Hepatocyte (in vitro differentiated cells): Measurements from ENCODE around the gene MYO1D. TPM values are rescaled to one million over a fixed set of nuclear protein-coding genes. Genes with fewer than 3 reads are reported as not detected.

ENCODE experiments used
- DNase-seq: peaks from one replicate; pipeline ENCODE4 v3.0.0-alpha.2; 2016; ENCODE audit warnings: low spot score
- H2AFZ ChIP-seq: fragments of 200-600 bp; sonication (generic); 2 replicates; pipeline ENCODE4 v1.6.0; 2016; ENCODE audit warnings: antibody characterized with exemption, mild to moderate bottlenecking
- H3K27ac ChIP-seq: fragments of 200-600 bp; sonication (generic); 2 replicates; pipeline ENCODE4 v1.5.1; 2016; ENCODE audit warnings: mild to moderate bottlenecking
- H3K27me3 ChIP-seq: fragments of 200-600 bp; sonication (generic); 2 replicates; pipeline ENCODE4 v1.6.1; 2016
- H3K36me3 ChIP-seq: fragments of 200-600 bp; sonication (generic); replicated peaks from 2 replicates; pipeline ENCODE4 v1.5.1; 2016; ENCODE audit warnings: low read depth; ENCODE audit not compliant: insufficient read depth
- H3K4me1 ChIP-seq: fragments of 200-600 bp; sonication (generic); 2 replicates; pipeline ENCODE4 v1.5.1; 2016; ENCODE audit warnings: mild to moderate bottlenecking, moderate library complexity; ENCODE audit not compliant: insufficient read depth
- H3K4me2 ChIP-seq: fragments of 200-600 bp; sonication (generic); 2 replicates; pipeline ENCODE4 v1.6.0; 2016
- H3K4me3 ChIP-seq: fragments of 200-600 bp; sonication (generic); 2 replicates; pipeline ENCODE4 v1.5.1; 2016; ENCODE audit warnings: mild to moderate bottlenecking
- H3K79me2 ChIP-seq: fragments of 200-600 bp; sonication (generic); 2 replicates; pipeline ENCODE4 v1.6.0; 2017; ENCODE audit warnings: mild to moderate bottlenecking
- H3K9me2 ChIP-seq: fragments of 200-600 bp; sonication (generic); replicated peaks from 2 replicates; pipeline ENCODE4 v1.6.0; 2017; ENCODE audit warnings: mild to moderate bottlenecking; ENCODE audit not compliant: insufficient read depth
- H3K9me3 ChIP-seq: fragments of 200-600 bp; sonication (generic); 2 replicates; pipeline ENCODE4 v1.5.1; 2016; ENCODE audit warnings: low read depth, mild to moderate bottlenecking
- H4K20me1 ChIP-seq: fragments of 200-600 bp; sonication (generic); 2 replicates; pipeline ENCODE4 v1.6.0; 2016; ENCODE audit warnings: mild to moderate bottlenecking; ENCODE audit not compliant: insufficient read depth, poor library complexity, severe bottlenecking
- CTCF ChIP-seq: fragments of 200-600 bp; sonication (generic); IDR thresholded peaks from 2 replicates; pipeline ENCODE4 v1.5.1; 2016; ENCODE audit warnings: antibody characterized with exemption, mild to moderate bottlenecking; ENCODE audit not compliant: poor library complexity
- EZH2 ChIP-seq: fragments of 200-600 bp; sonication (generic); IDR thresholded peaks from 2 replicates; pipeline ENCODE4 v1.6.1; 2016; ENCODE audit warnings: antibody characterized with exemption, mild to moderate bottlenecking, borderline replicate concordance
- EZH2phosphoT487 ChIP-seq: fragments of 200-600 bp; sonication (generic); IDR thresholded peaks from one replicate; pipeline ENCODE4 v1.6.1; 2018; ENCODE audit warnings: antibody characterized with exemption, mild to moderate bottlenecking, low read depth, moderate library complexity; ENCODE audit not compliant: unreplicated experiment, severe bottlenecking
- WGBS: methylation state at CpG from one replicate; pipeline ENCODE4 v1.1.6; 2016; ENCODE audit warnings: low lambda C conversion rate; ENCODE audit errors: missing lambda C conversion rate; 5-methylcytosine and 5-hydroxymethylcytosine counted together
- polyA plus RNA-seq: library from polyadenylated mRNA; unstranded; fragments of >200 nt; fragmentation: Nextera tagmentation; extraction: Ambion mirVana; gene quantifications from 2 replicates; pipeline ENCODE4 v1.2.1, GENCODE V29; 2016
- total RNA-seq: library from RNA; depleted of rRNA; stranded (reverse); fragments of >200 nt; gene quantifications from 2 replicates; pipeline ENCODE4 v1.2.3, GENCODE V29; 2014

MYO1D gene
- total and polyA plus RNA-seq, 2 experiments from 2014 or later = 36.2 to 89.0 TPM

GRCh38 chr17:32504166-32504990, 372.5 kb downstream of the MYO1D start:
- H3K79me2 ChIP-seq = no peaks in the 10 kb centered on the region
- no peak overlapping the region for H3K4me2 ChIP-seq
- no peak for DNase-seq
- no peak for TF ChIP-seq EZH2
- no peak for TF ChIP-seq EZH2phosphoT487
- TF ChIP-seq CTCF = no peak
- H4K20me1 ChIP-seq = no peaks in the 10 kb centered on the region
- H3K27me3 ChIP-seq = no peaks in the 10 kb centered on the region
- no peak overlapping the region for H3K27ac ChIP-seq
- no peak overlapping the region for H2AFZ ChIP-seq
- WGBS = 83% methylated on average over 18 of the region's 18 CpGs
- no peaks in the 10 kb centered on the region for H3K4me1 ChIP-seq
- H3K9me3 ChIP-seq = no peaks in the 10 kb centered on the region
- no peaks in the 10 kb centered on the region for H3K9me2 ChIP-seq
- no peaks in the 10 kb centered on the region for H3K36me3 ChIP-seq
- H3K4me3 ChIP-seq = no peak overlapping the region

- Histone ChIP-seq H3K27ac (no peak overlapping the region), H3K27me3 (no peaks in the 10 kb centered on the region), H3K4me2 (no peak overlapping the region), H3K4me3 (no peak overlapping the region), H3K9me3 (no peaks in the 10 kb centered on the region), H4K20me1 (no peaks in the 10 kb centered on the region), H3K9me2 (no peaks in the 10 kb centered on the region), H3K4me1 (no peaks in the 10 kb centered on the region), H3K36me3 (no peaks in the 10 kb centered on the region), H3K79me2 (no peaks in the 10 kb centered on the region), H2AFZ (no peak overlapping the region)
- WGBS = 67% methylated on average over 7 of the region's 7 CpGs
- no peak for TF ChIP-seq EZH2phosphoT487
- no peak for TF ChIP-seq EZH2
- no peak for TF ChIP-seq CTCF
- DNase-seq = no peak
Measured at GRCh38 chr17:32503251-32504165, 373.4 kb downstream of the MYO1D start.

- Histone ChIP-seq H3K4me1 (no peaks in the 10 kb centered on the region), H3K27me3 (no peaks in the 10 kb centered on the region), H3K9me2 (no peaks in the 10 kb centered on the region), H2AFZ (no peak overlapping the region), H3K36me3 (no peaks in the 10 kb centered on the region), H3K4me2 (no peak overlapping the region), H3K27ac (no peak overlapping the region), H3K79me2 (no peaks in the 10 kb centered on the region), H3K4me3 (no peak overlapping the region), H3K9me3 (no peaks in the 10 kb centered on the region), H4K20me1 (no peaks in the 10 kb centered on the region)
- no peak for DNase-seq
- 89% methylated on average over 10 of the region's 10 CpGs for WGBS
- no peak for TF ChIP-seq CTCF
- TF ChIP-seq EZH2phosphoT487 = no peak
- TF ChIP-seq EZH2 = no peak
Measured at GRCh38 chr17:32502710-32503109, 374.2 kb downstream of the MYO1D start.
